HG03442 (cell line): ENCODE measurements around the gene PLOD1.
A peak's percentile ranks its signal among the peaks of the same experiment; 100 is the strongest.
"Not testable (repeated sequence)": the region's sequence is repeated elsewhere in the genome, so short reads cannot be mapped to it uniquely, and the experiment has no call there.

Experiments used
- ATAC-seq: cut with Tn5 transposase; IDR thresholded peaks from one replicate; pipeline ENCODE4 v1.9.1; 2021; ENCODE audit warnings: mild to moderate bottlenecking, moderate library complexity; ENCODE audit not compliant: unreplicated experiment

Gene PLOD1

GRCh38 chr1:11934302-11935056, at the start of gene PLOD1:
Gene PLOD1, plus strand, starts transcription at chr1:11934717. Its CDS starts 63 bp downstream, at chr1:11934780.
- peak; percentile 77 for ATAC-seq

GRCh38 chr1:11885916-11886315, 48.6 kb upstream of the PLOD1 start:
- ATAC-seq, result no peak

- no peak for ATAC-seq
Measured at GRCh38 chr1:11886986-11887665, 47.4 kb upstream of the PLOD1 start.

GRCh38 chr1:11887666-11888007, 46.9 kb upstream of the PLOD1 start:
- ATAC-seq, result no peak

GRCh38 chr1:11888206-11888876, 46.2 kb upstream of the PLOD1 start:
- ATAC-seq, result no peak

GRCh38 chr1:11888877-11889208, 45.7 kb upstream of the PLOD1 start:
- ATAC-seq, result no peak

- no peak for ATAC-seq
Measured at GRCh38 chr1:11891433-11892186, 42.9 kb upstream of the PLOD1 start.

- no peak for ATAC-seq
Measured at GRCh38 chr1:11893907-11894251, 40.6 kb upstream of the PLOD1 start.

GRCh38 chr1:11894501-11894900, 40.0 kb upstream of the PLOD1 start:
- ATAC-seq, result not testable (repeated sequence)

GRCh38 chr1:11898086-11898785, 36.3 kb upstream of the PLOD1 start:
- ATAC-seq, result no peak

- no peak for ATAC-seq
Measured at GRCh38 chr1:11898831-11899467, 35.6 kb upstream of the PLOD1 start.

GRCh38 chr1:11901446-11901845, 33.1 kb upstream of the PLOD1 start:
- not testable (repeated sequence) for ATAC-seq

- ATAC-seq, result no peak
Measured at GRCh38 chr1:11903210-11903609, 31.3 kb upstream of the PLOD1 start.

GRCh38 chr1:11904156-11904555, 30.4 kb upstream of the PLOD1 start:
- not testable (repeated sequence) for ATAC-seq

- no peak for ATAC-seq
Measured at GRCh38 chr1:11904978-11905377, 29.5 kb upstream of the PLOD1 start.

GRCh38 chr1:11906870-11907269, 27.6 kb upstream of the PLOD1 start:
- no peak for ATAC-seq

GRCh38 chr1:11907275-11908094, 27.0 kb upstream of the PLOD1 start:
- ATAC-seq, result peak; percentile 35

GRCh38 chr1:11908095-11908675, 26.3 kb upstream of the PLOD1 start:
- ATAC-seq, result peak; percentile 39

- ATAC-seq, result not testable (repeated sequence)
Measured at GRCh38 chr1:11910914-11911228, 23.6 kb upstream of the PLOD1 start.
